Middle frontal gyrus (tissue), 1 donor: ENCODE data around the gene MAPKAP1.
"Not testable (repeated sequence)": the region's sequence is repeated elsewhere in the genome, so short reads cannot be mapped to it uniquely, and the experiment has no call there.

Experiments used
- DNase-seq: peaks from one replicate; pipeline ENCODE4 v3.0.0-alpha.2; 2015; ENCODE audit warnings: low spot score; ENCODE audit errors: extremely low spot score

Gene MAPKAP1

DNA sequence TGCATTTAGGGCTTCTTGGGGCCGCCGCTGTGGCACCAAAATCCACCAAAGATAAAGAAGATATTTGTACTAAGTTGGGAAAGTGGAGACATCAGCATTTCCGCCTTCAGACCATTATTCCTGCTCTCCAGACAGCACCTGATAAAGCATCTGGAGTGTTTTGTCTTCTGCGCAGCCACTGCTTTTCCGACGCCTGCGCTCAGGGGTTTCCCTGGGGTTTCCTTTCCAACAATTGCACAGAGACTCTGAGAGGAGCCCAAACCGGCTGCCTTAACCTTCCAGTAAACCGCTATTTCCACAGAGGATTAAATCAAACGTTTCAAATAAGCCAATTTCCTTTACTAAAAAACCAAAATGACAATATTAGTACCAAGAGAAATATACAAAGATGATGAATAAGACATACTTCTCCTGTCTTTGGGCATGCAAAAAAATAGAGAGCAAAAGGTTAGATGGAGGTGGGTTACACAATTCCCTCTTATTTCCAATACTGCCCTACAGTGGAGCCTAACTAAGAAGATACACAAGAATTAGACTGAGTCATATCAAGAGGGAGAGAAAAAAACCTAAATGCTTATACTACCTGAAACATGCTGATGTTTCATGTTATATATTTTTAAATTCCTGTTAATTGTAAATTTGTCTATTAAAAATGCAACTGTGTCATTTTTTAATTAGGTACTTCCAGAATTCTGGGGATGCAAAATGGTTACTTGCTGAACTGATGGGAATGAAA, 98.4 kb downstream of the MAPKAP1 start:
- DNase-seq = no peak

DNA sequence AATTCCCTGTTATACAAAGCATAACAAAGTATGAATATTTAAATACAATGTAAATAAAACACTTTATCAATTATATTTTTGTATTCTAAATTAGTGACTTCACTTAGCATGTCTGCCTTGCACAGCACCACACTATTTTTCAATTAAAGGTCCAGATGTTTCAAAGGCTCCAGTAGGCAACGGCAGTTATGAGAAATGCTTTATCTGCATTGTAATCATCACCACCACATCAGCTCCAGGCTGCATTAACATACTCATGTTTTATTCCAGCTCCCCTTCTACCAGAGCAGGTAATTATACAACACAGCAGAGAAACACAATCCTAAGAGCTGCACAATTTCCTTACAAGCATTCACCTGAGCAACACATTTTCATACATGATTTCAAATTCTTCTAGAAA, 102.8 kb downstream of the MAPKAP1 start:
- DNase-seq = no peak

GRCh38 chr9:125603478-125604021, 103.5 kb downstream of the MAPKAP1 start:
- no peak for DNase-seq

DNA sequence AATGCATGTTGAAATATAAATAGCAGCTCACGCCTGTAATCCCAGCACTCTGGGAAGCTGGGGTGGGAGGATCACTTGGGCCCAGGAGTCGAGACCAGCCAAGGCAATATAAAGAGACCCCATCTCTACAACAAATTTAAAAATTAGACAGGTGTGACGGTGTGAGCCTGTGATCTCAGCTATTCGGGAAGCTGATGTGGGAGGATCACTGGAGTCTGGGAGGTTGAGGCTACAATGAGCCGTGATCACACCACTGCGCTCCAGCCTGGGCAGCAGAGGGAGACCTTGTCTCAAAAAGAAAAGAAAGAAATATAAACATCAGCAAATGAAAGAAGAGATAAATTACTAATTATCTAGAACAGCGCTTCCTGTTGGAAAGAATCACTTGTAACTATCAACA, 105.0 kb downstream of the MAPKAP1 start:
- DNase-seq = no peak

DNA sequence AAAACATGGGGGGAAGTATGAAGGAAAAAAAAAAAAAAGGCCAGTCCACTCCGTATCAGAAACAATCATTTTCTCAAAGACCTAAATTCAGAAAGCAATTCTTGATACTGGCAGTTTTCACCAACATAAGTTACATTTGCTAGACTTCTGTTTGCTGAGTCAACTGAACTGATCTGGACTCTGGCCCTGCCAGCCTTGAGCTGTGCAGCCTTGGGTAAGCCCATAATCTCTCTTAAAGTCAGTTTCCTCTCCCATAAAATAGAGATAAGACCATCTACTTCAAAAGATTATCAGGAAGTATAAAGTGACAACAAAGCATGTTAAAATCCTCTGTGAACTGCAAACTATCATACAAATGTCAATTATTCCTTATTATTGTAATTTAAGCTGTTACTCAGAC, 106.8 kb downstream of the MAPKAP1 start:
- DNase-seq = no peak

DNA sequence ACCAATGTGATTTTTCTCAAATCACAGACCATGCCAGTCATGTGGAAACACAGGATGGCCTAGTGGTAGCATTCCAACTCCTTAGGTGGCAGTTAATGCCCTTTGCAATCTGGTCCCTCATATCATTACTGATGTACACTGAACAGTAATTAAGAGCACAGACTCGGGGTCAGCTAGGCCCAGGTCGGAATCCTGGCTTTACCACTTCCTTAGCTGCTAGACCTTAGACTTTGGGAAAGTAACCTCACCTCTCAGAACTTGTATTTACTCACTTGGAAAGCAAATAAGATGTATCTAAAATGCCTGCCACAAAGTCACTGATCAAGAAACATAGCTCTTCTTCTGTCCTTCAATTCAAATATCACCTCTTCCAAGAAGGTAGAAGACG, 112.8 kb downstream of the MAPKAP1 start:
- DNase-seq = no peak

DNA sequence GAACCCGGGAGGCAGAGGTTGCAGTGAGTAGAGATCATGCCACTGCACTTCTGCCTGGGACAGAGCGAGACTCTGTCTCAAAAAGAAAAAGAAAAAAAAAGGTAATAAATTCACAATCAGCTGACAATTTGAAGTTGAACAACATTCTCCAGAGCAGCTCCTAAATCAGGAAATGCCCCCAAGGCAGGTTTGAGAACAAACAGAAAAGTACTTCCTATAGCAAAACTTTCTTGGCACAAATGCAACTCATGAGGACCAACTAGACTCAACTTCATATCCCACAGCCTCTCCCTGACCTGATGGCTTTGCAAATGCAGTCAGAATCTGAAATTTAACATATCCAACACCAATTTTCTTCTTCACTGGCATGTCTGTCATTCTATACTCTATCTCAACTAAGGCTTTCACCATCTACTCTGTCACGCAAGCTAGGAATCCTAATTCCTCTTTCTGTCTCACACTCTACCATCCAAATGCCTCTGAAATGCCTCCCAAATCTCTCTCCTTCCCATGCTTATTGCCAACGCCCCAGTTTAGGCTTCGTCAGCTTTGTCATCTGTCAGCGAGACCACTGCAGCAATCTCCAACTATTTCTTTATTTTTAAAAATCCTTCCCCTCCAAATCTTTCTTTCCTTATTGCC, 113.3 kb downstream of the MAPKAP1 start:
- no peak for DNase-seq

DNA sequence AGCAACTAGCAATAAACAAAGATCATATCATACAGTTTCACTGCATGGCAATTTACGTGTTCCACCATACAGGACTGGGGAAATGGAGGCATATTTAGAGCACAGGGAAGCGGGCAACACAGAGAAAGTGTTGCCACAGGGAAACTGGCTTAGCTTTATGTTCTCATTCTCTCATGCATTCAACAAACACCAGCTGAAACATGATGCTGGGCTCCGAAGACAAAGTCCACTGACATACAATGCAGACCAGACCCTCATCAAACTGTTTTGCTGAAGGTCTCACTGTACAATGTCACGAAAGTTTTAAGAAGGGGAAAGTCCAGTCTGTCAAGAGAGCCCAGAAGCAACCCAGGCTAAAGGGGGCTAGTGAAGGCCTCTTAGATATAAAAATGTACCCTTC, 115.1 kb downstream of the MAPKAP1 start:
- DNase-seq = no peak

DNA sequence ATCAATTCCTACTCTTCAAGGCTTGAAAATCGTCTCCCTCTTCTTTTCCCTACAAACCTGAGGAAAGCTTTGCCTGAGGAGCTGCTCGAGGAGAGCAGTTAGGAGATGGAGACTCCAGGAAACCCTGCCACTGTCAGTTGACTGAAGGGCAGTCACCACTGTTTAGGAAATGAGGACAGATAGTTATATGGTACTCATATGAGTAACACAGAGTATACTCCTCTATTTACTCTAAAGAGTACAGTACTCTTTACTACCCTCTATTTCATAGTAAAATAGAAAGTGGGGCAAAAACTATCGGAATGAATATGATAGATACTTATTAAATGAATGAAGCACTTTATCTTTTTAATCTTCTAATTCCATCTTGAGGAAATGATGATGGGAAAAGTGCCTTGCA, 115.8 kb downstream of the MAPKAP1 start:
- DNase-seq = no peak

DNA sequence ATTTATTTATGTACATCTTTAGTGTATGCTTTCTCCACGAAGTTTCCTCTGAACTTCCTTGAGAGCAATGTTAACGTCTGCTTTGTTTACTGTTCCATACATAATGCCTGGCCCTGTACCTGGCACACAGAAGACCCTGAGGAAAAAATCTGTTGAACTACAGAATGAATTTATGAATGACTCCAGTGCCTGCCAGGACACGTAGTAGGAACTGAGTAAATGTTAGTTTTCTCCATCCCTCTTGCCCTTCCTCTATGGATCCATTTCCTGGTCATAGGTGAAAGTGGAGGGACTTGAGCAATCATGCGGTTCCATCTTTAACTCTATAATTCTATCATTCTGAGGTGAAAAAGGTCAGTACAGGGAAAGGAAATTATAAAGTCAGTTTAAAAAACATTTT, 117.7 kb downstream of the MAPKAP1 start:
- DNase-seq = no peak

DNA sequence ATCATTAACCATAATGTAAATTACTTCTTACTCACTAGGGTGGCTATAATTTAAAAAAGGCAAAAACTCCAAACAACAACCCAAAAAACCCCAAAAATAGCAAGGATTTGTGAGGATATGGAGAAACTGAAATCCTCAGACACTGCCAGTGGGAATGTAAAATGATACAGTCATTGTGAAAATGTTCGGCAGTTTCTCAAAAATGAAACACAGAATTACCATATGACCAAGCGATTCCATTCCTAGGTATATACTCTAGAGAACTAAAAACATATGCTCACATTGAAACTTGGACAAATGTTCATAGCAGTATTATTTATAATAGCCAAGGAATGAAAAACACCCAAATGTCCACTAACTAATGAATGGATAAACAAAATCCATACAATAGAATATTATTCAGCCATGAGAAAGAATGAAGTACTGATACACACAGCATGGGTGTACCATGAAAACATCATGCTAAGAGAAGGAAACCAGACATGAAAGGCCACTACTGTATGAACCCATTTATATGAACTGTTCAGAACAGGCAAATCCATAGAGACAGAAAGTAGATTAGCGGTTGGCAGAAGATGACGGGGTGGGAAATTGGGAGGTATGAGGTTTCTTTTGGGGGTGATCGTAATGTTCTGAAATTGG, 119.1 kb downstream of the MAPKAP1 start:
- no peak for DNase-seq

GRCh38 chr9:125586172-125586511, 120.9 kb downstream of the MAPKAP1 start:
- no peak for DNase-seq

GRCh38 chr9:125585503-125586171, 121.4 kb downstream of the MAPKAP1 start:
- DNase-seq = no peak

DNA sequence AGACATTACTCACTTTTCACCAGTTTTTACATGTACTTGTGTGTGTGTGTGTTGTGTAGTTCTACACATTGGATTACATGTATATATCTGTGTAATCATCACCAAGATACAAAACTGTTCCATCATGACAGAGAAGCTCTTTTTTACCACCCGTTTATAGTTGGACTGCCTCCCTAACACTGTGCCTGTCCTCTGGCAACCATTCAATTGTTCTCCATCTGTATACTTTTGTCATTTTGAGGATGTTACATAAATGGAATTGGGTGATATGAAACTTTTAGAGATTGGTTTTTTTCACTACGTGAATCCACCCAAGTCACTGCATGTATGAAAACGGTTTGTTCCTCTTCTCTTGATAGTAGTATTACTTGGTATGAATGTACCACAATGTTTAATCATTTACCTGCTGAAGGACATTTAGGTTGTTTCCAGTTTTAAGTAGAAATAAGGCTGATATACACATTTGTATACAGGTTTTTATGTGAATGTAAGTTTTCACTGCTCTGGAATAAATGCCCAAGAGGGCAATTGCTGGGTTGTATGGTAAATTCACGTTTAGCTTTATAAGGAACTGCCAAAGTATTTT, 126.2 kb downstream of the MAPKAP1 start:
- no peak for DNase-seq

GRCh38 chr9:125579030-125579932, 127.7 kb downstream of the MAPKAP1 start:
- no peak for DNase-seq

DNA sequence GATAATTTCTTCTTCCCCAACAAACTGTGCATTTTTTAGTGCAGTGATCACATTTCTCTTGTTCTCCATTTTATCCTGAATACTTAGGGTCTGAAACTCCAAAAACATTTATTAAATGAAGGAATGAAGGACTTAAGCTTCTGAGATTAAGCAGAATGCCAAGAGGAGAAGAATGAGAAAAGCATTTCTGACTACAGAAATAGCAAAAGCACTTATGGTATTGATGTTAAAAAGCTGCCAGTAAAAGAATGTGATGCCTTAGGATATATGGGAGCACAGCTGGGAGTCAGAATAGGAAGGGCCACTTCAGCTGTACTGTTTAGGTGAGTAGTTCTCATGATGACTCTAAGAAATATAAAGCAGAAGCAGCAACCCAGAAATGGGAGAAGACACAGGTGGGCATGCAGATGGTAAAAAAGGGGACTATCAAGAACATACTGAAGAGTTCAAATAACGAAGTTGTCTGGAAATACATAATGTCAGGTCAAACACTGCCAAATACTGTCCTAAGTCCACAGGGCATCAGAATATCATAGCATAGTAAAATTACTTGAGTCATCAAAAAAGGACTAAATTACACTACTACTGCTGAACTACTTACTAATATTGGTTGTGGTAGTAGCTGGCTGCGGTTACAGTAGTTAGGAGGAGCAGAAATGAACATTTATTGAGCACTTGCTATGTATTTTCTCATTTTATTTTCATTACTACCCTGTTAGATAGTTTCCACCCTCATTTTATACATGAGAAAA, 132.7 kb downstream of the MAPKAP1 start:
- DNase-seq = no peak

- not testable (repeated sequence) for DNase-seq
Measured at GRCh38 chr9:125572461-125572860, 134.5 kb downstream of the MAPKAP1 start.

DNA sequence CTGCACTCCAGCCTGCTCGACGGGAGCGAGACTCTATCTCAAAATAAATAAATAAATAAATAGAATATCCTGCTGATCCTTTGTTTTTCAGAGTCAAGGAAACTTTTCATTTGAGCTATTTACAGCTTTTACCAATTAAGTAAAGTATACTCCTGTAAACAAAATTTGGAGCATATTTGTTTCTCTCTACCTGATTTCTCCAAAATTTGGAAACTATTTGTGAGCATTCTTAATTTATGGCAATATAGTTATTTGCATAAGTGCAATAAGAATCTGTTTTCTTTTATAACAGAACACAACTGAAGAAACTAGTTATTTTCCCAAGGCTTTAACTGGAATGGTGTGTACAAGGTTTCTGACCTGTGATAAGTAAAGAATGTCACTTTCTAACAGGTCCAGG, 135.2 kb downstream of the MAPKAP1 start:
- DNase-seq = not testable (repeated sequence)

- no peak for DNase-seq
Measured at GRCh38 chr9:125570246-125570645, 136.8 kb downstream of the MAPKAP1 start.

DNA sequence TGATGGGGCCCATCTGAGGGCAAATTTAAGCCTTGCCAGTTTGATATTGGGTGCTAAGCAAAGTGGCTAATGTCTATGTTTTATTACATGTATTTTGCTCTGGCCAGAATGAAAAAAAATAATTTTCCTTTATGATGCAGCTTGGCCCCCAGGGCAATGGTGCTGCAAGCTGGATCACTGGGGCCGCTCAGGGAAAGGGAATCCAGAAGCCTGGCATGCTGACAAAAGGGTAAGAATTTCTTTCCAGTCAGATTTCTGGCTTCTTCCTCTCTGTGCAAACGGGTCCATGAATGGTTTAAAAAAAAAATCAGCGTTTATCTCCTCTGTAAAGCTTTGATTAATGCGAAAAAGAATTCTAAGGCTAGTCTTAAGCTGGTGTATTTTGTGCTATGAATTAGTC, 138.4 kb downstream of the MAPKAP1 start:
- DNase-seq = no peak
